GM20000 (cell line): ENCODE measurements around the gene HNRNPH3.

ENCODE experiments used
- DNase-seq: peaks from one replicate; pipeline ENCODE4 v3.0.0; 2012; ENCODE audit warnings: low spot score
- TF ChIP-seq, protein P1 (sequence below): IDR thresholded peaks from 2 replicates; pipeline ENCODE4 v1.5.1; 2012; ENCODE audit warnings: mild to moderate bottlenecking, control low read depth; ENCODE audit errors: extremely low read depth, missing control alignments

The HNRNPH3 gene

DNA sequence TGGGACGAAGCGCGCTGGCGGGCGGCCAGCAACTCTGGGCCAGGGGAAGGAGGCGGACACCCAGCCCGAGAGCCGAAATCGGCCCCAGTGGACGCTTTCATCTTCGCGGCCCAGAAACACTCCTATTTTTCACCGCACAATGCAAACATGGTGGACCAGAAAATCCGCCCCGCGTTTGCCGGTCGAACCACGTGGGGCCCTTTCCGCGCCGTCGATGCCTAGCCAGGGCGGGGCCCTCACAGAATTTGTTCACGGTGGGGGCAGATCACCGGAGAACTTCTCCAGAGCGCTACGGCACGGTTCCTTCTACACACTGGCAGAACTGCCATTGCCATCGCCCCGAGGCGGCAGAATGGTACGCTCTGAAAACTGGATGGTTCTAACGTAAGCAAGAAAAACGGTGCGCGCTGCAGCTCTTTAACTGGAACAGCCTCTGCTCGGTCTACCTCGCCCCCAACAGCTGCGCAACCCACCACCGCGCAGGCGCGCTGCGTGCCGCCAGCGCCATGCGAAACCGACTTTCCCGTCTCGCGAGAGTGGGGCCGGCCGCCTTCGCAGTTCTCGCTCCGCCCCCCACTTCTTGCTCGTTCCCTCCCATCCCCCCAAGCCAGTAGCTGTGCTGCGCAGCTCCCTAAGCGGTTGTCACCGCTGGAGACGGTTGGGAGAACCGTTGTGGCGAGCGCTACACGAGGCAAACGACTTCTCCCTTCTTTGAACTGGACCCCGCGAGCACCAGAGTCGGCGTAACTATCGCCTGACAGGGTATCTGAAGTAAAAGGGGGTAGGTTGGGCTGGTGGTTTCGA, at the start of gene HNRNPH3:
HNRNPH3 (plus strand) TSS at position 610 of the 804 bp plus-strand sequence. CDS start 5,158 bp downstream, outside the sequence.
- TF ChIP-seq, protein P1, sequence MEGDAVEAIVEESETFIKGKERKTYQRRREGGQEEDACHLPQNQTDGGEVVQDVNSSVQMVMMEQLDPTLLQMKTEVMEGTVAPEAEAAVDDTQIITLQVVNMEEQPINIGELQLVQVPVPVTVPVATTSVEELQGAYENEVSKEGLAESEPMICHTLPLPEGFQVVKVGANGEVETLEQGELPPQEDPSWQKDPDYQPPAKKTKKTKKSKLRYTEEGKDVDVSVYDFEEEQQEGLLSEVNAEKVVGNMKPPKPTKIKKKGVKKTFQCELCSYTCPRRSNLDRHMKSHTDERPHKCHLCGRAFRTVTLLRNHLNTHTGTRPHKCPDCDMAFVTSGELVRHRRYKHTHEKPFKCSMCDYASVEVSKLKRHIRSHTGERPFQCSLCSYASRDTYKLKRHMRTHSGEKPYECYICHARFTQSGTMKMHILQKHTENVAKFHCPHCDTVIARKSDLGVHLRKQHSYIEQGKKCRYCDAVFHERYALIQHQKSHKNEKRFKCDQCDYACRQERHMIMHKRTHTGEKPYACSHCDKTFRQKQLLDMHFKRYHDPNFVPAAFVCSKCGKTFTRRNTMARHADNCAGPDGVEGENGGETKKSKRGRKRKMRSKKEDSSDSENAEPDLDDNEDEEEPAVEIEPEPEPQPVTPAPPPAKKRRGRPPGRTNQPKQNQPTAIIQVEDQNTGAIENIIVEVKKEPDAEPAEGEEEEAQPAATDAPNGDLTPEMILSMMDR = no peak
- DNase-seq = peak; percentile 95

GRCh38 chr10:68284062-68285001, 47.5 kb upstream of the HNRNPH3 start:
- TF ChIP-seq, protein P1 = no peak
- no peak for DNase-seq

GRCh38 chr10:68288717-68289116, 43.1 kb upstream of the HNRNPH3 start:
- TF ChIP-seq, protein P1 = no peak
- DNase-seq = no peak

DNA sequence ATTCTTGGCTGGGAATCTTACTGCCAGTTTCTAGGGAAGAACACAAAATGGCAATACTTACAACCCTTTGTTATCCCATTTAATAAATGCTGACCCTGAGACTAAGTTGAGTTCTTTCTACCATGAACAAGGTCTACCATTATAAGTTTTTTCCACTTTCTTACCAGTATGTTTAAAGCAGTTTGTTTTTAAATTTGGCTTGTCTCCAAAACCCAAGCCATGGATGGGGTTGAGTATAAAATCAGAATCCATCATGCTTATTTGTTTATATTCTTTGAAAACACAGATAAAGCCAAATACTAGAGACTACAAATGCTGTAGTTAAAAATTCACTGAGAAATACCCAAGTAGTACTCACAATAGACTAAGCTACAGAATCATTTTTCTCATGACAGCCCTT, 41.1 kb upstream of the HNRNPH3 start:
- TF ChIP-seq, protein P1 = no peak
- no peak for DNase-seq

GRCh38 chr10:68296843-68297663, 34.8 kb upstream of the HNRNPH3 start:
- DNase-seq = no peak
- TF ChIP-seq, protein P1 = no peak

DNA sequence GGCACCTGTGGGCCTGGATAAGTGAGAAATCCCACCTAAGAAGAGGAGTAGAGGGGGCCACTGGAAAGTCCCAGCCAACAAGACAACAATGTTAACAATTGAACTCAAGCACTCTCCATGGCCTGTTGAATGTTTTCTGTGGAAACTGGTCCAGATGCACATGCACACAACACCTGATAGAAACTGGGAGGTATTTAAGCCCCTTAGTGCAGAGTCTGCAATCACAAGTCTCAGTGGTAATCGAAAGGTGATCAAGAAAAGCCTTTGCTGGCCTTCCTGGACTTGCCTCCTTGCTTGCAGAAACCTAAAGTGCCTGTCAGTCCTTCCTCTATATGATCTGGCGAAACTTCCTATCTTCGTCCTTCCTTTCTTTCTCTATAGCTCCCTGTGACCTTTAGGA, 30.6 kb upstream of the HNRNPH3 start:
- DNase-seq = no peak
- TF ChIP-seq, protein P1 = no peak
